ENCODE results near the gene COX6A2. TPM values are rescaled to one million over a fixed set of nuclear protein-coding genes. Genes with fewer than 3 reads are reported as not detected.

COX6A2 gene
- polyA plus RNA-seq, 4 donors: 0.60 to 0.99 (median 0.79) TPM; not detected in 1

Other genes starting within 250 kb of the COX6A2 start
- gene FUS, start 248.2 kb downstream of the COX6A2 start, polyA plus RNA-seq (ENCODE audit: insufficient read length in 4 of 4): 100 to 1,000 TPM; 577 to 823 (median 699) TPM
- gene PYCARD, start 225.6 kb downstream of the COX6A2 start, polyA plus RNA-seq (ENCODE audit: insufficient read length in 4 of 4): 10 to 100 TPM in 2 of 4 donors, 1 to 10 TPM in 2; 8.5 to 13.7 (median 10.9) TPM
- under 1 TPM; 0.04 to 0.15 (median 0.11) TPM for gene TRIM72, start 214.2 kb downstream of the COX6A2 start, polyA plus RNA-seq (ENCODE audit: insufficient read length in 4 of 4)
- gene PYDC1, start 211.2 kb downstream of the COX6A2 start, polyA plus RNA-seq (ENCODE audit: insufficient read length in 4 of 4): not detected
- gene ITGAM, start 168.4 kb downstream of the COX6A2 start, polyA plus RNA-seq (ENCODE audit: insufficient read length in 4 of 4): 1 to 10 TPM; 1.3 to 5.4 (median 2.5) TPM
- gene ITGAX, start 73.2 kb downstream of the COX6A2 start, polyA plus RNA-seq (ENCODE audit: insufficient read length in 4 of 4): 1 to 10 TPM in 2 of 4 donors, under 1 TPM in 2; 0.53 to 1.8 (median 1.0) TPM
- under 1 TPM in 3 of 4 donors, not detected in 1; 0.09 to 0.18 (median 0.10) TPM for gene ITGAD, start 35.0 kb downstream of the COX6A2 start, polyA plus RNA-seq (ENCODE audit: insufficient read length in 4 of 4)
- 1 to 10 TPM; 2.8 to 3.2 (median 2.9) TPM for gene ZNF843, start 14.4 kb upstream of the COX6A2 start, polyA plus RNA-seq (ENCODE audit: insufficient read length in 4 of 4)
- gene ARMC5, start 31.1 kb upstream of the COX6A2 start, polyA plus RNA-seq (ENCODE audit: insufficient read length in 4 of 4): 10 to 100 TPM in 2 of 4 donors, 1 to 10 TPM in 2; 9.0 to 15.1 (median 10.3) TPM
- 10 to 100 TPM; 43.7 to 69.1 (median 45.9) TPM for gene TGFB1I1, start 43.8 kb upstream of the COX6A2 start, polyA plus RNA-seq (ENCODE audit: insufficient read length in 4 of 4)
- 10 to 100 TPM; 18.9 to 65.6 (median 43.6) TPM for gene SLC5A2, start 54.8 kb upstream of the COX6A2 start, polyA plus RNA-seq (ENCODE audit: insufficient read length in 4 of 4)
- gene RUSF1, start 80.0 kb upstream of the COX6A2 start, polyA plus RNA-seq (ENCODE audit: insufficient read length in 4 of 4): 10 to 100 TPM; 70.6 to 95.9 (median 77.2) TPM
- gene AHSP, start 99.5 kb upstream of the COX6A2 start, polyA plus RNA-seq (ENCODE audit: insufficient read length in 4 of 4): 10 to 100 TPM in 1 of 4 donors, 1 to 10 TPM in 3; 3.0 to 80.8 (median 7.6) TPM

Data from left renal pelvis (tissue), 4 donors.